Measurements from ENCODE around the gene CDK19. TPM values are rescaled to one million over a fixed set of nuclear protein-coding genes. Genes with fewer than 3 reads are reported as not detected.

Gene CDK19
- total RNA-seq, 1 experiment from 2014 or later: 11.7 TPM

- no peak for TF ChIP-seq CREM (CRISPR knock-in tag; IDR thresholded peaks at IDR 0.05)
- no peak for TF ChIP-seq NR3C1 (CRISPR knock-in tag; conservative IDR thresholded peaks at IDR 0.05; ENCODE audit: low read depth)
- TF ChIP-seq E2F4 (CRISPR knock-in tag; IDR thresholded peaks at IDR 0.05; ENCODE audit: borderline replicate concordance, low read depth): no peak
- TF ChIP-seq ESRRA (CRISPR knock-in tag; IDR thresholded peaks at IDR 0.05; ENCODE audit: borderline replicate concordance): no peak
- no peak for TF ChIP-seq E2F1 (CRISPR knock-in tag; IDR thresholded peaks at IDR 0.05)
- TF ChIP-seq TP53 (CRISPR knock-in tag; IDR thresholded peaks at IDR 0.05): no peak
- no peak for TF ChIP-seq JUN (CRISPR knock-in tag; IDR thresholded peaks at IDR 0.05)
- no peak for TF ChIP-seq NFE2L1 (CRISPR knock-in tag; IDR thresholded peaks at IDR 0.05)
- no peak for TF ChIP-seq NR1H2 (CRISPR knock-in tag; IDR thresholded peaks at IDR 0.05)
- no peak for TF ChIP-seq TEAD4 (CRISPR knock-in tag; IDR thresholded peaks at IDR 0.05)
- TF ChIP-seq ZNF512 (CRISPR knock-in tag; IDR thresholded peaks at IDR 0.05; ENCODE audit: borderline replicate concordance): no peak
- no peak for TF ChIP-seq JAZF1 (CRISPR knock-in tag; IDR thresholded peaks at IDR 0.05)
- no peak for TF ChIP-seq FOXP1 (CRISPR knock-in tag; IDR thresholded peaks at IDR 0.05; ENCODE audit: borderline replicate concordance)
- no peak for TF ChIP-seq ZBTB21 (CRISPR knock-in tag; IDR thresholded peaks at IDR 0.05; ENCODE audit: borderline replicate concordance)
- TF ChIP-seq NR2C2 (CRISPR knock-in tag; IDR thresholded peaks at IDR 0.05): no peak
- no peak for TF ChIP-seq SMAD3 (CRISPR knock-in tag; IDR thresholded peaks at IDR 0.05; ENCODE audit: borderline replicate concordance)
- TF ChIP-seq NFYB (CRISPR knock-in tag; conservative IDR thresholded peaks at IDR 0.05; ENCODE audit: low read depth): no peak
- TF ChIP-seq GRHL2 (CRISPR knock-in tag; IDR thresholded peaks at IDR 0.05; ENCODE audit: insufficient replicate concordance, severe bottlenecking): no peak
- H3K27me3 Mint-ChIP-seq (ENCODE audit: low read depth): no peaks in the 10 kb centered on the region
- POLR2A ChIA-PET: no interaction called here
These were observed 222.5 kb downstream of the CDK19 start for GRCh38 chr6:110592765-110593164.

GRCh38 chr6:110590821-110591351 is 224.4 kb downstream of the CDK19 start:
- peaks cover 9% of the 10 kb centered on the region for H3K9me3 Mint-ChIP-seq
- ATAC-seq: no peak
- ChIA-PET POLR2A (no interaction called here), CTCF (no interaction called here)
- H3K4me3 Mint-ChIP-seq: no peak overlapping the region
- no peaks in the 10 kb centered on the region for H3K27me3 Mint-ChIP-seq (ENCODE audit: low read depth)
- DNase-seq (ENCODE audit: low spot score): no peak
- no peaks in the 10 kb centered on the region for H3K4me1 Mint-ChIP-seq
- TF ChIP-seq ERG (CRISPR knock-in tag; IDR thresholded peaks at IDR 0.05): no peak
- TF ChIP-seq MXD4 (CRISPR knock-in tag; IDR thresholded peaks at IDR 0.05; ENCODE audit: borderline replicate concordance): no peak
- no peak for TF ChIP-seq CREB1 (CRISPR knock-in tag; IDR thresholded peaks at IDR 0.05)
- no peak for TF ChIP-seq ZNF423 (CRISPR knock-in tag; IDR thresholded peaks at IDR 0.05)
- TF ChIP-seq TEAD1 (CRISPR knock-in tag; IDR thresholded peaks at IDR 0.05): no peak
- TF ChIP-seq AFF4 (CRISPR knock-in tag; IDR thresholded peaks at IDR 0.05; ENCODE audit: borderline replicate concordance): no peak
- H3K27ac Mint-ChIP-seq: no peak overlapping the region
- no peaks in the 10 kb centered on the region for H3K36me3 Mint-ChIP-seq

More at GRCh38 chr6:110592765-110593164, 222.5 kb downstream of the CDK19 start:
- H3K9me3 Mint-ChIP-seq: peaks cover 9% of the 10 kb centered on the region
- CTCF ChIA-PET: no interaction called here
- H3K4me3 Mint-ChIP-seq: no peak overlapping the region
- no peak for ATAC-seq
- no peak overlapping the region for H3K27ac Mint-ChIP-seq
- H3K36me3 Mint-ChIP-seq: no peaks in the 10 kb centered on the region
- no peak for DNase-seq (ENCODE audit: low spot score)
- H3K4me1 Mint-ChIP-seq: no peaks in the 10 kb centered on the region

Measured in WTC11 (cell line).